ENCODE measurements around the gene ZBTB7C. TPM values are rescaled to one million over a fixed set of nuclear protein-coding genes. Genes with fewer than 3 reads are reported as not detected.

Gene ZBTB7C
- total RNA-seq, 1 donor: not detected

- no peak for DNase-seq (ENCODE audit: low read depth)
- TF ChIP-seq, protein P1, sequence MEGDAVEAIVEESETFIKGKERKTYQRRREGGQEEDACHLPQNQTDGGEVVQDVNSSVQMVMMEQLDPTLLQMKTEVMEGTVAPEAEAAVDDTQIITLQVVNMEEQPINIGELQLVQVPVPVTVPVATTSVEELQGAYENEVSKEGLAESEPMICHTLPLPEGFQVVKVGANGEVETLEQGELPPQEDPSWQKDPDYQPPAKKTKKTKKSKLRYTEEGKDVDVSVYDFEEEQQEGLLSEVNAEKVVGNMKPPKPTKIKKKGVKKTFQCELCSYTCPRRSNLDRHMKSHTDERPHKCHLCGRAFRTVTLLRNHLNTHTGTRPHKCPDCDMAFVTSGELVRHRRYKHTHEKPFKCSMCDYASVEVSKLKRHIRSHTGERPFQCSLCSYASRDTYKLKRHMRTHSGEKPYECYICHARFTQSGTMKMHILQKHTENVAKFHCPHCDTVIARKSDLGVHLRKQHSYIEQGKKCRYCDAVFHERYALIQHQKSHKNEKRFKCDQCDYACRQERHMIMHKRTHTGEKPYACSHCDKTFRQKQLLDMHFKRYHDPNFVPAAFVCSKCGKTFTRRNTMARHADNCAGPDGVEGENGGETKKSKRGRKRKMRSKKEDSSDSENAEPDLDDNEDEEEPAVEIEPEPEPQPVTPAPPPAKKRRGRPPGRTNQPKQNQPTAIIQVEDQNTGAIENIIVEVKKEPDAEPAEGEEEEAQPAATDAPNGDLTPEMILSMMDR (IDR thresholded peaks at IDR 0.05; ENCODE audit: insufficient read depth, low read depth, low read length): no peak
- H3K4me3 ChIP-seq (ENCODE audit: low read depth, low read length): no peak overlapping the region
Observed at GRCh38 chr18:48142994-48143393, 266.2 kb downstream of the ZBTB7C start.

DNA sequence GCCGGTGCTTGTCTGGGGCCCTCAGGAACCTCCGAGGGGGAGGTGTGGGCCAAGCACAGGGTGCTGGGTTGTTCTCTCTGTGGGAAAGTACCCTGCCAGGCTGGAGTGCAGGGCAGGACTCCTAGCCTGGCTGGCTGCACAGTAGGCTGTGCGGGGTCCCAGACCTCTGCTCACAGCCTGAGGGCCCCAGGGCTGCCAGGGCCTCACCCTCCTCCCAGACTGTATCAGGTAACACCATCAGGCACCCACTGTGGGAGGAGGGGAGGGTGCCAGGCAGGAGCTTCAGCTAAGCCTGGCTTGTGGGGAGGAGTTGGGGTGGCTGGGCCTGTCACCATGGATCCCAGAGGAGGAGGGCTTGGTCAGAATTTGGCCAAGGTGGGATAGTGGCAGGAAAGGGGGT lies 266.8 kb downstream of the ZBTB7C start:
- H3K4me3 ChIP-seq (ENCODE audit: low read depth, low read length): no peak overlapping the region
- TF ChIP-seq, protein P1 (IDR thresholded peaks at IDR 0.05; ENCODE audit: insufficient read depth, low read depth, low read length): no peak
- no peak for DNase-seq (ENCODE audit: low read depth)

DNA sequence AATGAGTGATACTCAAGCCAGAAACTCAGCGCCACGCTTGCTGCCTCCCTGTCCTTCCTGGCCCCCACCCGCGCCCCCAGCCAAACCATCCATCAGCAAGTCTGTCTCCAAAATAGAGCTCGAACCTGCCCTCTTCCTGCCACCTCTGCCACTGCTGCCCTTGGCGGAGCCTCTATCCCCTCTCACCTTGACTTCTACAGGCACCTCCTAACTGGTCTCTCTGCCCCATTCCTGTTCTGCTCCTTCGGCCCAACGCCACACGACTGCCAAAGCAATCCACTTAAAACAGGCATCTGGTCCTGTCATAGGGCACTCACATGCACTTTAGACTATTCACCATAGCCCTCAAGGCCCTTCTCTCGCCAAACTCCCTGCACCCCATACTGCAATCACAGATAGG lies 268.5 kb downstream of the ZBTB7C start:
- TF ChIP-seq, protein P1 (IDR thresholded peaks at IDR 0.05; ENCODE audit: insufficient read depth, low read depth, low read length): no peak
- no peak for DNase-seq (ENCODE audit: low read depth)
- no peak overlapping the region for H3K4me3 ChIP-seq (ENCODE audit: low read depth, low read length)

GRCh38 chr18:48139431-48140347 lies 269.5 kb downstream of the ZBTB7C start:
- no peak overlapping the region for H3K4me3 ChIP-seq (ENCODE audit: low read depth, low read length)
- DNase-seq (ENCODE audit: low read depth): no peak
- TF ChIP-seq, protein P1 (IDR thresholded peaks at IDR 0.05; ENCODE audit: insufficient read depth, low read depth, low read length): no peak

GRCh38 chr18:48138660-48139430 lies 270.3 kb downstream of the ZBTB7C start:
- H3K4me3 ChIP-seq (ENCODE audit: low read depth, low read length): no peak overlapping the region
- no peak for DNase-seq (ENCODE audit: low read depth)
- TF ChIP-seq, protein P1 (IDR thresholded peaks at IDR 0.05; ENCODE audit: insufficient read depth, low read depth, low read length): no peak

- no peak for DNase-seq (ENCODE audit: low read depth)
- no peak overlapping the region for H3K4me3 ChIP-seq (ENCODE audit: low read depth, low read length)
Observed at GRCh38 chr18:48138210-48138609, 271.0 kb downstream of the ZBTB7C start.

More at GRCh38 chr18:48138210-48138609, 271.0 kb downstream of the ZBTB7C start:
- TF ChIP-seq, protein P1 (IDR thresholded peaks at IDR 0.05; ENCODE audit: insufficient read depth, low read depth, low read length): no peak
